Fibroblast of skin of abdomen (primary cell): ENCODE measurements around the gene SPDYE18.
"Not testable (repeated sequence)": the region's sequence is repeated elsewhere in the genome, so short reads cannot be mapped to it uniquely, and the experiment has no call there.

Experiments used
- DNase-seq: peaks from one replicate; pipeline ENCODE4 v3.0.0-alpha.2; 2013

The SPDYE18 gene

GRCh38 chr7:77005461-77006057 is 56.8 kb downstream of the SPDYE18 start:
- not testable (repeated sequence) for DNase-seq

DNA sequence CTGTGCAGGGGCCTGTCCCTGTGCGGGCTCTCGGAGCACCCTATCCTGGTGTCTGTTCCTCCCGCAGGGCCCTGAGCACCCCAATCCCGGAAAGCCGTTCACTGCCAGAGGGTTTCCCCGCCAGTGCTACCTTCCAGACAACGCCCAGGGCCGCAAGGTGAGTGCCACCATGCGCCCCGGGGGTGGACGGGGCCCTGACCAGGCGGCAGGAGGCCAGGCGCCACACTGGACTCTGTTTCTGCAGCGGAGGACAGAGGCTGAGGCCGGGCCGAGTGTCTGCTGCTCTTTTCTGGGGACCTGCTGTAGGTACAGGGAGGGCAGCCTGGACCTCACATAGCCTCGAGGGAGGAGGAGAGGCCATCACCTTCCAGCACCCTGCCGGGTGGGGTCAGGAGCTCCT is 58.2 kb downstream of the SPDYE18 start:
- not testable (repeated sequence) for DNase-seq

GRCh38 chr7:77003241-77003640 is 59.1 kb downstream of the SPDYE18 start:
- not testable (repeated sequence) for DNase-seq

DNA sequence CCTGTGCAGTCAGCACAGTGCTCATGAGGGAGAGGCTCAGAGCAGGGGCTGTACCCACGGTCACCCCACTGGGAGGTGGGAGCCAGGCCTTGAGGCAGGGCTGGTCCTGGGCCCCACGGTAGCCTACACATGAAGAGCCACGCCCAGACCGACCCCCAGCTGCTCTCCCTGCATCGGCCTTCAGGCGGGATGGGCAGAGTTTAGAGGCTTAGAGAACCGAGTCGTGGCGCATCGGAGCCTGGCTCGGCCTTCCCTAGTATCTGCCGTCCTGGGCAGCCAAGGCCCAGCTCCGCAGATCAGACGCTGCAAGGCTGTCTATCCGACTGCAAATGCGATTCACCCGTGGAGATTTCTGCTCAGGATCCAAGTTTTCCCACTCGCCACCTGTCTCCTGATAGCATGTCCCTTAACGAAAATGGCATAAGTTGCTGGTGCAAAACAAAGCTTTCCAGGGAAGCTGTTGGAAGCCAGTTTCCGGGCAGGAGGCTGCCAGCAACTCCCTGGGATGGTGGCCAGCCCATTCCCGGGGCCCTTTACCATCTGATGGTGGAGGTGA is 59.6 kb downstream of the SPDYE18 start:
- not testable (repeated sequence) for DNase-seq

- DNase-seq: not testable (repeated sequence)
These were observed 60.3 kb downstream of the SPDYE18 start for GRCh38 chr7:77002104-77002503.
